ENCODE results near the gene STK32A. TPM values are rescaled to one million over a fixed set of nuclear protein-coding genes. Genes with fewer than 3 reads are reported as not detected.

Gene STK32A
- total RNA-seq, 2 donors from 2014 or later: 9.8 to 21.8 TPM

DNA sequence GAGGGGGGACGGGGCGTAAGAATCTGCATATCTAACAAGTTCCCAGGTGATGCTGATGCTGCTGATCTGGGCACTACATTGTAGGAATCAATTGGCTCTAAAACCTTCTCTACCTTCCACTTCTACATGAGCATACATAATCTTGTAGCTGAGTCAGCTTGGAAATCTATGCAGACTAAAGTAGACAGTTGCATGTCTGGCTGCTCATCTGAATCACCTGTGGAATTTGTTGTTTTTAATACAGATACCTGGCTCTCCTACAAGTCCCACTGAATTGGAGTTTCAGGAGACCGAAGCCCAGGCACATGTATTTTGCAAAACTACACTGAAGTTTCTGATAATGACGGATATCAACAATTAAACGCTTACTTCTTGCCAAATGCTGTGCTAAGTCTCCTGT lies 113.6 kb downstream of the STK32A start:
- H3K4me3 ChIP-seq (ENCODE audit: low read length): no peak overlapping the region
- H3K36me3 ChIP-seq (ENCODE audit: control insufficient read depth, insufficient read depth, low read length): no peaks in the 10 kb centered on the region
- Mint-ChIP-seq H3K4me1 (peaks cover 8% of the 10 kb centered on the region), H3K36me3 (ENCODE audit: low read depth) (peaks cover 2% of the 10 kb centered on the region), H3K4me3 (no peak overlapping the region), H3K27me3 (ENCODE audit: insufficient read depth) (no peaks in the 10 kb centered on the region), H3K9me3 (no peaks in the 10 kb centered on the region), H3K27ac (no peak overlapping the region)
- DNase-seq: no peak
- H3K9ac ChIP-seq (ENCODE audit: extremely low read depth, low read length, poor library complexity, severe bottlenecking): no peak overlapping the region
- TF ChIP-seq, protein P1, sequence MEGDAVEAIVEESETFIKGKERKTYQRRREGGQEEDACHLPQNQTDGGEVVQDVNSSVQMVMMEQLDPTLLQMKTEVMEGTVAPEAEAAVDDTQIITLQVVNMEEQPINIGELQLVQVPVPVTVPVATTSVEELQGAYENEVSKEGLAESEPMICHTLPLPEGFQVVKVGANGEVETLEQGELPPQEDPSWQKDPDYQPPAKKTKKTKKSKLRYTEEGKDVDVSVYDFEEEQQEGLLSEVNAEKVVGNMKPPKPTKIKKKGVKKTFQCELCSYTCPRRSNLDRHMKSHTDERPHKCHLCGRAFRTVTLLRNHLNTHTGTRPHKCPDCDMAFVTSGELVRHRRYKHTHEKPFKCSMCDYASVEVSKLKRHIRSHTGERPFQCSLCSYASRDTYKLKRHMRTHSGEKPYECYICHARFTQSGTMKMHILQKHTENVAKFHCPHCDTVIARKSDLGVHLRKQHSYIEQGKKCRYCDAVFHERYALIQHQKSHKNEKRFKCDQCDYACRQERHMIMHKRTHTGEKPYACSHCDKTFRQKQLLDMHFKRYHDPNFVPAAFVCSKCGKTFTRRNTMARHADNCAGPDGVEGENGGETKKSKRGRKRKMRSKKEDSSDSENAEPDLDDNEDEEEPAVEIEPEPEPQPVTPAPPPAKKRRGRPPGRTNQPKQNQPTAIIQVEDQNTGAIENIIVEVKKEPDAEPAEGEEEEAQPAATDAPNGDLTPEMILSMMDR (conservative IDR thresholded peaks at IDR 0.05): no peak
- no peaks in the 10 kb centered on the region for H3K9me3 ChIP-seq (ENCODE audit: control insufficient read depth, low read length)
- no peak overlapping the region for H3K27ac ChIP-seq (ENCODE audit: low read depth, low read length)
- no peaks in the 10 kb centered on the region for H3K27me3 ChIP-seq (ENCODE audit: control insufficient read depth, insufficient read depth, low read length, poor library complexity, severe bottlenecking)
- no peaks in the 10 kb centered on the region for H3K4me1 ChIP-seq (ENCODE audit: control insufficient read depth, insufficient read depth, low read length)
- 97 to 100% methylated on average over 5 of the region's 5 CpGs for WGBS, 2 experiments (ENCODE audit: insufficient coverage in 1 of 2, insufficient read length in 1 of 2)

DNA sequence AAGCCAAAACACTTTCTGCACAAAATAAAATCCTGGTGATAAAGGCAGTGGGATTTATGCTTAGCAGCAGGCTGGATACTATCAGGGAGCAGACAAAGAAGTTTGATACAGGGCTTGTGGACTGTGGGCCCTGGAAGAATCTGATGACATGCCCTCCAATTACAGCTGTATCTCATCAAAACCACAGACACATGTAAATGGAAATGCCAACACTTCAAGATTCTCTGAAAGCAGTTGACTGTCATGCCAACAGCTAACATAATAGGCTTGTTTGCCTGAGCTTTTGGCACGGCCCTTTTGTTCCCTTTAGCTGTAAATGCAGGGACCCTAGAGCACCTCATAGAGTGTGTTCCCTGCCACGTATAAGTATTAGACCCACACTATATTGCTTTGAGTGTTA lies 114.4 kb downstream of the STK32A start:
- Histone ChIP-seq H3K27me3 (ENCODE audit: control insufficient read depth, insufficient read depth, low read length, poor library complexity, severe bottlenecking) (no peaks in the 10 kb centered on the region), H3K27ac (ENCODE audit: low read depth, low read length) (no peak overlapping the region), H3K36me3 (ENCODE audit: control insufficient read depth, insufficient read depth, low read length) (no peaks in the 10 kb centered on the region), H3K4me1 (ENCODE audit: control insufficient read depth, insufficient read depth, low read length) (no peaks in the 10 kb centered on the region), H3K4me3 (ENCODE audit: low read length) (no peak overlapping the region), H3K9ac (ENCODE audit: extremely low read depth, low read length, poor library complexity, severe bottlenecking) (no peak overlapping the region), H3K9me3 (ENCODE audit: control insufficient read depth, low read length) (no peaks in the 10 kb centered on the region)
- WGBS, 2 experiments (ENCODE audit: insufficient coverage in 1 of 2, insufficient read length in 1 of 2): 73 to 87% methylated on average over 2 of the region's 2 CpGs
- DNase-seq: no peak
- Mint-ChIP-seq H3K36me3 (ENCODE audit: low read depth) (peaks cover 2% of the 10 kb centered on the region), H3K27ac (no peak overlapping the region), H3K9me3 (no peaks in the 10 kb centered on the region), H3K4me1 (peaks cover 14% of the 10 kb centered on the region), H3K27me3 (ENCODE audit: insufficient read depth) (no peaks in the 10 kb centered on the region), H3K4me3 (no peak overlapping the region)
- TF ChIP-seq, protein P1 (conservative IDR thresholded peaks at IDR 0.05): no peak

DNA sequence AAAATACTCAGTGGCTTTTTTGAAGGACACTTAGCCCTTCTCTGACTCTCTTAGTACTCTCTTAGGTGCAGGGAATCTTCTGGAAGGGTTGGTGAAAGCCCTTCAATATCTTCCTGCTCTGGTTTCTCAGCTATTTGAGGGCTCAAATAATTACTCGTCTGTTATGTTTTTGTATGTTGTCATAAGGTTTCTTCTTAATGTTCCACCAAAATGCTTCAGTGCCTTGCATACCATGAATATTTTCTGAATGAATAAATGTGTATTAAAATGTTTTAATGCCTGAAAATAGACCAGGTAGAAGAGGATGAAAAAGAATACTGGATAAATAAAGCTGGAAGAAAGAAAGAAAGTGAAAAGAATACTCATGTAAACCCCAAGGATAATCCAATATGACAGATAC lies 124.3 kb downstream of the STK32A start:
- TF ChIP-seq, protein P1 (conservative IDR thresholded peaks at IDR 0.05): no peak
- peaks cover under 1% of the 10 kb centered on the region for H3K36me3 Mint-ChIP-seq (ENCODE audit: low read depth)
- 89% methylated on average over 1 of the region's 1 CpG; no CpG with 5 or more reads in 1 of the 2 experiments for WGBS, 2 experiments (ENCODE audit: insufficient coverage in 1 of 2, insufficient read length in 1 of 2)
- H3K36me3 ChIP-seq (ENCODE audit: control insufficient read depth, insufficient read depth, low read length): no peaks in the 10 kb centered on the region
- H3K4me3 ChIP-seq (ENCODE audit: low read length): no peak overlapping the region
- H3K9me3 ChIP-seq (ENCODE audit: control insufficient read depth, low read length): no peaks in the 10 kb centered on the region
- H3K9me3 Mint-ChIP-seq: no peaks in the 10 kb centered on the region
- no peaks in the 10 kb centered on the region for H3K4me1 ChIP-seq (ENCODE audit: control insufficient read depth, insufficient read depth, low read length)
- H3K4me3 Mint-ChIP-seq: no peak overlapping the region
- no peak overlapping the region for H3K27ac ChIP-seq (ENCODE audit: low read depth, low read length)
- H3K27me3 ChIP-seq (ENCODE audit: control insufficient read depth, insufficient read depth, low read length, poor library complexity, severe bottlenecking): no peaks in the 10 kb centered on the region
- DNase-seq: no peak
- H3K27ac Mint-ChIP-seq: no peak overlapping the region
- H3K27me3 Mint-ChIP-seq (ENCODE audit: insufficient read depth): no peaks in the 10 kb centered on the region
- peaks cover 4% of the 10 kb centered on the region for H3K4me1 Mint-ChIP-seq
- H3K9ac ChIP-seq (ENCODE audit: extremely low read depth, low read length, poor library complexity, severe bottlenecking): no peak overlapping the region

Data from endodermal cell (in vitro differentiated cells).